NCI-H1436 (cell line): ENCODE data around the gene ALDH3A1.

ENCODE experiments used
- DNase-seq: peaks from one replicate; lab custom pipeline; 2025; lab: John Stamatoyannopoulos, UW

The ALDH3A1 gene

DNA sequence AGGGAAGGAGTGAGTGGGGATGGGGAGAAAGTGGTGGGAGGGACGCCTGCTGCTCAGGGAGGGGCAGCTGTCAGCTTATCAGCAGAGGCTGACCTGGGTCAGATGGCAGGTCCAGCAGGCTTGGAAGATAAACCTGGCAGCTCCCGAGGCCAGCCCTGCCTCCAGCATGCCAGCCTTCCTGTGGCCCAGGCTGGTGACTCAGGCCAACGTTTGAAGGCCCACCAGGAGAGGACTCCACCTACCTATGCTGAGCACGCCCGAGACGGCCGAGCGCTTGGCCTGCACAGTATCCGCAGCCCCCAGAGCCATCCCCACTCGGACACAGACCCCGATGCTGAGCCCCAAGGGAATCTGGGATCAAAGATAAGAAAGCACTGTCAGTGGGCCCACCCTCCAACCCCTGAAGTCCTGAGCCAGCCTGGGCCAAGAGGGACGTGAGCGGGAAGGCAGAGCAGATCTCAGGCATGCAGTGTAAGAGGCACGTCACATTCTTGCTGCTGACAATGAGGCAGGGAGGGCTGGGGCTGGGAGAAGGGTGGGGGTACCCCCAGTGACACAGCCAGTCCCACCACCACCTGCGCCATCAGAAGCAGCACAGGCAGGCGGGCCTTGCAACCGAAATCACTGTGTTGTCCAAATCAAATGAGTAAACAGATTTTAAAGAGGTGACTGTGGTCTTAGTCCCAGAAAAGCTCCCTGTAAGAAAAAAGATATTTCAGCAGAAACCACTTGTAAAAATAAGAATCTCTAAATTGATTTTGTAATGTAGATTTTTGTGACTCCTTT lies 44.1 kb downstream of the ALDH3A1 start:
- DNase-seq, result no peak

DNA sequence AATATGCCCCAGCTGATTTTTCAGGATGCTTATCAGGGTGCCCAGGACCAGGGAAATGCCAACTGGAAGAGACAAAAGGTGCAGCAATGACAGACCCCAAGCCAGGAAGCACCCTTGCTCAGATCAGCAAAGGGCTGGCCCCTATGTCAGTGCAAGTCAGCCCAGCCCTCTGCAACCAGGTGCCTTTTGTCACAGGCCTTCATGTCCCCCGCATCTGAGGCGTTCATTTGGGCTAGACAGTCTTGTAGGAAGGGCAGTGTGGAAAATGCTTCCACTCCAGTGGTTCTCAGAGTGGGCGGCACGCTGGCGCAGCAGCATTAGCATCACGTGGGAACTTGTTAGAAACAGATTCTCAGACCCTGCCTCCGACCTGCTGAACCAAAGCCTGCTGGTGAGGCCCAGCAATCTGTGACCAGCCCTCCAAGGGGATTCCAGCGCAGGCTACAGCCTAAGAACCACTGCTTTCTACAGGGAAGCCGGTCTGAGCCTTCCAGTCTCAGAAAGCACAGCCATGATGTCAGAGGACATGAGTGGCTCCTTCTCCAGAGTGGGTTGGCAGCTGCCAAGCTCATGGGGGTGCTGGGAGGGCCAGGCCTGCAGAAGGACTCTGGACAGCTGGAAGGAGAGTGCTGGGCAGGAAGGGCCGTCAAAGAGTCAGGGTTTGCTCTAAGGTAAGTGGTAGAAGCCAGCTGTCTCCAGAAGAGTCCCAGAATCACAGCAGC lies 44.8 kb downstream of the ALDH3A1 start:
- DNase-seq, result no peak

DNA sequence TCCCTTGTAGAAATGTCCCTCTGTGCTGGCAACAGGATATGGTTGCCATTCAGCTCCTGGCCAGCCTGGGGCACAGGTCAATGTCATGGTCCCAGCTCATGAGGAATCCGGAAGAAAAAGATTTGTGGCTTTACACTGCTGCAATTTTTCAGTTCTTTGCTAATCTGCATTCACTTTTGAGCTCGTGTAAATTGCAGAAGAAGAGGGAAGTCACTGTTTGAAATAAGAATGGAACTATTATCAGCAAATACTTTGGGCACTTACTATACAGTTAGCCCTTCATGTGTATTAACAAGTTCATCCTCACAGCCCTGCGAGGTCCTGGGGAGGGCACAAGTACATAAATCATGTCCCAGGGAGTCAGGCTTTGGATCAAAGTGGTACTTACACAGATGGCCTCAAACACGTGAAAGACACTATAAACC lies 45.9 kb downstream of the ALDH3A1 start:
- no peak for DNase-seq
